H7 (cell line): ENCODE results near the gene GAB3. TPM values are rescaled to one million over a fixed set of nuclear protein-coding genes. Genes with fewer than 3 reads are reported as not detected.
"Not testable (repeated sequence)": the region's sequence is repeated elsewhere in the genome, so short reads cannot be mapped to it uniquely, and the experiment has no call there.

Experiments
- DNase-seq: peaks from one replicate; pipeline ENCODE4 v3.0.0; 2012
- H3K27me3 ChIP-seq: 2 replicates; pipeline ENCODE4 v1.6.0; 2011; ENCODE audit warnings: mild to moderate bottlenecking, low read length; ENCODE audit not compliant: control insufficient read depth, insufficient read depth
- H3K36me3 ChIP-seq: replicated peaks from 2 replicates; pipeline ENCODE4 v1.5.1; 2011; ENCODE audit warnings: low read length; ENCODE audit not compliant: control insufficient read depth, insufficient read depth
- H3K4me3 ChIP-seq: 2 replicates; pipeline ENCODE4 v1.5.1; 2011; ENCODE audit warnings: low read depth, mild to moderate bottlenecking, control low read depth, low read length, moderate library complexity; ENCODE audit not compliant: insufficient read depth
- total RNA-seq: library from RNA; depleted of rRNA; stranded (reverse); fragments of >200 nt; shearing (Covaris generic); gene quantifications from 2 replicates; pipeline ENCODE4 v1.2.3, GENCODE V29; 2014; rRNA removed

Gene GAB3
- total RNA-seq, 1 experiment from 2014 or later = 0.45 TPM

- no peaks in the 10 kb centered on the region for H3K36me3 ChIP-seq
- no peak overlapping the region for H3K4me3 ChIP-seq
- DNase-seq = no peak
These were observed 101.9 kb downstream of the GAB3 start for GRCh38 chrX:154648931-154649330.

GRCh38 chrX:154645745-154646378, 105.0 kb downstream of the GAB3 start:
- DNase-seq, H3K4me3 ChIP-seq, H3K36me3 ChIP-seq, H3K27me3 ChIP-seq: not testable (repeated sequence)

More at GRCh38 chrX:154648931-154649330, 101.9 kb downstream of the GAB3 start:
- no peaks in the 10 kb centered on the region for H3K27me3 ChIP-seq

- H3K27me3 ChIP-seq, DNase-seq, H3K4me3 ChIP-seq, H3K36me3 ChIP-seq: not testable (repeated sequence)
These were observed 107.2 kb downstream of the GAB3 start for GRCh38 chrX:154643708-154644107.

GRCh38 chrX:154641740-154642139, 109.1 kb downstream of the GAB3 start:
- H3K36me3 ChIP-seq, H3K27me3 ChIP-seq, DNase-seq, H3K4me3 ChIP-seq: not testable (repeated sequence)

GRCh38 chrX:154633661-154634060, 117.2 kb downstream of the GAB3 start:
- DNase-seq, H3K27me3 ChIP-seq, H3K4me3 ChIP-seq, H3K36me3 ChIP-seq: not testable (repeated sequence)

GRCh38 chrX:154630949-154631348, 119.9 kb downstream of the GAB3 start:
- not testable (repeated sequence) for H3K4me3 ChIP-seq, DNase-seq, H3K27me3 ChIP-seq, H3K36me3 ChIP-seq

- not testable (repeated sequence) for DNase-seq, H3K27me3 ChIP-seq, H3K36me3 ChIP-seq, H3K4me3 ChIP-seq
These were observed 121.9 kb downstream of the GAB3 start for GRCh38 chrX:154628960-154629359.

Other genes with a start within 250 kb of the GAB3 start
- 31.6 and 42.5 TPM in 2 replicates for gene FAM3A, start 234.8 kb downstream of the GAB3 start, total RNA-seq
- 51.8 and 58.0 TPM in 2 replicates for gene G6PD, start 204.2 kb downstream of the GAB3 start, total RNA-seq
- 22.1 and 24.3 TPM in 2 replicates for gene IKBKG, start 203.5 kb downstream of the GAB3 start, total RNA-seq
- not detected in 2 replicates for gene CTAG1A, start 165.9 kb downstream of the GAB3 start, total RNA-seq
- not detected in 2 replicates for gene CTAG1B, start 131.8 kb downstream of the GAB3 start, total RNA-seq
- not detected in 2 replicates for gene CTAG2, start 97.5 kb downstream of the GAB3 start, total RNA-seq
- gene DKC1, start 11.8 kb upstream of the GAB3 start, total RNA-seq = 55.4 and 65.6 TPM in 2 replicates
- gene MPP1, start 54.4 kb upstream of the GAB3 start, total RNA-seq = 10.5 and 12.5 TPM in 2 replicates
- not detected in 2 replicates for gene SMIM9, start 83.6 kb upstream of the GAB3 start, total RNA-seq
- gene F8A1, start 135.3 kb upstream of the GAB3 start, total RNA-seq = 8.2 and 8.4 TPM in 2 replicates